ENCODE measurements around the gene UGT1A6.

Gene UGT1A6

GRCh38 chr2:233817995-233818638 is 125.4 kb downstream of the UGT1A6 start:
- no peak for DNase-seq (ENCODE audit: low read depth in 4 of 4, low spot score in 1 of 4)

DNA sequence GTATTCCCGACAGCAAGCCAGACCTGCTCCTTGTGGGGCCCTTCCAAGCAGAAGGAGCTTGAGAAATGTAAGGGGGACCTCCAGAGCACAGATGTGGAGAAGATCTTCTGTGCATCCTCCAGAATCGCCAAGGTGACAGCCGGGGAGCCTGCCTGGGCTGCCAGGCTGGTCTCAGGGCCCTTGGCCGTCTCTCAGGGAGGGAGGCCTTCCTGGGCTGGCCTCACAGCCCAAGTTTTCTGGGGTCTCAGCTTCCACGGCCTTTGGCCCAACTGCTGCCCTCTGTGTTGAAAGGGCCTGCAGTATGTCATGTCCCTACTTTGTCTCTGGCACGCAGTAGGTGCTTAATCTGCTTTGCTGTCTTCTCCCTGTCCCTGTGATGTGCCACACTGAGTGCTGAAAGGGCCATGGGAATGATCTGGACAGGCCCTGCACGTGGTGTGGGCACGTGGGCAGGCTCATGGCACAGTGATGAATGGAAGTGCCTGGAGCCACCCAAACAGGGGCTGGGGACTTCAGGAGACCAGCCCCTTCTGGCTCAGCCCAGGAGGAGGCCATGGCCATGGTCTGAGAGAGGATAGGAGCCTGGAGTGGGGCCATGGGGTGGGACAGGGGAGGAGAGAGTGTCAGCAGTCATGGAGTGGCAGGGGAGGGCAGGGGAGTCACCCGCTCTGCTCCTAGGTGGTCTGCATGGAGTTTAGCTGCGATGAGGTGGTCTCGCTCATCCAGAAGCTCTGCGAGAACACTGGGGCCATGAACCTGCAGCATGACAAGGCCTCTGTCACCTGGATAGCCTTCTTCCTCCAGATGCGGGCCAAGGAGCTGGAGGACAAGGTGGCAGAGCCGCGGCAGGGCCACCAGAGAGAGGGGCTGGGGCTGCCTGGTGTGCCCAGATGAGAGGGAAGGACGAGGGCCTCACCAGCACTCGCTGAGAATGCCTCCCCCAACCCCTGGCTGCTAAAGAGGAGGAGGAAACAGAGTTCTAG is 126.2 kb downstream of the UGT1A6 start:
- DNase-seq (ENCODE audit: low read depth in 4 of 4, low spot score in 1 of 4), result no peak

DNA sequence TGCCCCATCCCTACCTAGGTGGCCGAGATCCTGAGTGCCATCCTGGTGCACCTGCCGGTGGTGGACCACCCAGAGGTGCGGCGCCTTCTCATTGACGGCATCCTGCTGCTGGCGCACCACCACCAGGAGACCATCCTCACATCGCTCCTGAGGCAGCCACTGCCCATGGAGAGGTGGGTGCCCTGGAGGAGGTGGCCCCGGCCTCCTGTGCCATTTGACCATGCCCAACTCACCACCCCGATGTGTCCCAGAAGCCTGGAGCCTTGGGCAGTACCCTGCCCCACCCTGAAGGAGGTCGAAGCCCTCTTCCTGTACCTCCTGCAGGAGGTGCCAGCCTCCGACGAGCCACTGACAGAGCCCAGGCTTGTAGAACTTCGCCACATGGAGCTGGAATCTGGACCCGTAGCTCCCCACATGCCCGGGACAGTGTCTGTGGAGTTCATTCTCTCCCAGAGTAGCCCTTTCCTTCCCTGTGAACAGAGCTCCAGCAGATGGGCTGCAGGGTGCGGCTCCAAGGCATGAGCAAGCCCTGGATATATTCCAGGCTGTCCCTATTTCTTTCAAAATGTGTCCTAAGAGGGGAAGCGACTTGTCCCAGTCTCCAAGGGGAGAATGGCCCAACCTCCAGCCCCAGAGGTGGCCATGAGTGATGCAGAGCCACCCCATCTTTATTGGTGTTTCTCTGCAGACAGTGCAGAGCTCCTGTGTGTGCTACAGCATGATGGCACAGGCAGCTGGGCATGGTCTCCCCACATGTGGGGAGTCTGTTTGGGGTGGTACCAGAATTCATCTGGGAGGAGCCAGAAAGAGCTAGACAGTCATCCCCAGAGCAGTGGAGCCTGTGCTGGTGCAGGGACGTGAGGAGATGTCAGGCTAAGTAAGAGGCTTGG is 127.4 kb downstream of the UGT1A6 start:
- DNase-seq (ENCODE audit: low read depth in 4 of 4, low spot score in 1 of 4), result no peak

- DNase-seq (ENCODE audit: low read depth in 4 of 4, low spot score in 1 of 4), result no peak
Observed at GRCh38 chr2:233820774-233821105, 128.1 kb downstream of the UGT1A6 start.

- DNase-seq (ENCODE audit: low read depth in 4 of 4, low spot score in 1 of 4), result no peak
Observed at GRCh38 chr2:233821196-233821595, 128.5 kb downstream of the UGT1A6 start.

- no peak for DNase-seq (ENCODE audit: low read depth in 4 of 4, low spot score in 1 of 4)
Observed at GRCh38 chr2:233821709-233822100, 129.0 kb downstream of the UGT1A6 start.

DNA sequence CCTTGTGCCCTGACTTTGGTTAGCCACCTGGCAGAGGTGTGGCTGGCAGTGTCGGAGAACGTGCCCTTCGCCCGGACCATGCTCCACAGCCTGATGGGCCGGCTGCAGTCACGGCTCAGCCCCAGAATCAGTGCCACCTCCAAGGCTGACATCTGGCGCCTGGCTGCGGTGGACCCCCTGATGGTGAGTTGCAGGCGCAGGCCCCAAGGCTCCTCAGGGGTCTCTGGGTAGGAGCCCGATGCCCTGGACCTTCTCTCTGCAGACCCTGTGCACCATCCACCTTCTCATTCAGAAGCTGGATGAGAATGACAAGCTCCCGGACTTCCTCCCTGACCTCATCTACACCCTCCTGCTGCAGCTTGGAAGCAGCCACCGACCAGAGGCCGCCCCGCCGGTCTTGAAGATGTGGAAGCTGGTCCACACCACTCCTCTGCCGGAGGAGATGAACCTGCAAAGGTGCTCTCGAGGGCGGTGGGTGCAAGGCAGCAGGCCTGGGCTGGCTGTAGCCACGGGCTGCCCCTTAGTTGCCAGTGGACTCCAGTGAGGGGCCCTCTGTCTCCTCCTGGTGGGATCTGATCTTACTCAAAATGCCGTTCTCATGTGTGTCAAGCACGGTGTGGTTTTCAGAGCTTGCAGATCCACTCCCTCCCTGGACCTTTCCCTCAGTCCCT is 129.5 kb downstream of the UGT1A6 start:
- DNase-seq (ENCODE audit: low read depth in 4 of 4, low spot score in 1 of 4), result no peak

Measured in stimulated activated CD4-positive, alpha-beta T cell treated with anti-CD3 and anti-CD28 coated beads, Interleukin-1b, Interleukin-23, amount 100 ng/mL, for 24 hours (primary cell).